Stimulated activated CD4-positive, alpha-beta T cell treated with anti-CD3 and anti-CD28 coated beads, Interleukin-4, amount 100 ng/mL, for 48 hours (primary cell): ENCODE results near the gene SLMAP.
"Not testable (repeated sequence)": the region's sequence is repeated elsewhere in the genome, so short reads cannot be mapped to it uniquely, and the experiment has no call there.

ENCODE experiments used
- DNase-seq, 2 donors: peaks; one replicate each; pipeline ENCODE4 v3.0.0-alpha.2; 2020; ENCODE audit warnings: low read depth in 2 of 2

The SLMAP gene

GRCh38 chr3:57794501-57794900, 38.4 kb downstream of the SLMAP start:
- DNase-seq = no peak

GRCh38 chr3:57794951-57795350, 38.8 kb downstream of the SLMAP start:
- no peak for DNase-seq

- DNase-seq = no peak
These were observed 40.2 kb downstream of the SLMAP start for GRCh38 chr3:57796261-57796660.

- no peak for DNase-seq
These were observed 41.8 kb downstream of the SLMAP start for GRCh38 chr3:57797701-57798487.

- DNase-seq = no peak
These were observed 47.6 kb downstream of the SLMAP start for GRCh38 chr3:57803647-57804081.

GRCh38 chr3:57805266-57805665, 49.2 kb downstream of the SLMAP start:
- DNase-seq = no peak

GRCh38 chr3:57805674-57806073, 49.6 kb downstream of the SLMAP start:
- peak in 1 of 2 donors; percentile 9 for DNase-seq

- DNase-seq = not testable (repeated sequence)
These were observed 50.1 kb downstream of the SLMAP start for GRCh38 chr3:57806195-57806594.

GRCh38 chr3:57808961-57809608, 53.0 kb downstream of the SLMAP start:
- no peak for DNase-seq

GRCh38 chr3:57809609-57809968, 53.5 kb downstream of the SLMAP start:
- no peak for DNase-seq

GRCh38 chr3:57810048-57810447, 53.9 kb downstream of the SLMAP start:
- DNase-seq = no peak

GRCh38 chr3:57810471-57811137, 54.5 kb downstream of the SLMAP start:
- no peak for DNase-seq

- DNase-seq = no peak
These were observed 58.9 kb downstream of the SLMAP start for GRCh38 chr3:57815036-57815435.

- DNase-seq = no peak
These were observed 60.5 kb downstream of the SLMAP start for GRCh38 chr3:57816471-57817095.

- no peak for DNase-seq
These were observed 62.7 kb downstream of the SLMAP start for GRCh38 chr3:57818772-57819171.

GRCh38 chr3:57820479-57820878, 64.4 kb downstream of the SLMAP start:
- DNase-seq = no peak

GRCh38 chr3:57821765-57822164, 65.7 kb downstream of the SLMAP start:
- DNase-seq = no peak

GRCh38 chr3:57822686-57823085, 66.6 kb downstream of the SLMAP start:
- no peak for DNase-seq

- DNase-seq = no peak
These were observed 69.0 kb downstream of the SLMAP start for GRCh38 chr3:57825116-57825515.

- no peak for DNase-seq
These were observed 70.3 kb downstream of the SLMAP start for GRCh38 chr3:57826245-57826951.

GRCh38 chr3:57826952-57827723, 71.0 kb downstream of the SLMAP start:
- no peak for DNase-seq
